Pons (tissue), 1 donor: ENCODE results near the gene PPIL4.
"Not testable (repeated sequence)": the region's sequence is repeated elsewhere in the genome, so short reads cannot be mapped to it uniquely, and the experiment has no call there.

Experiments used
- DNase-seq: peaks from one replicate; pipeline ENCODE4 v3.0.0-alpha.2; 2016; ENCODE audit warnings: low spot score

PPIL4 gene

GRCh38 chr6:149529650-149530049, 16.2 kb downstream of the PPIL4 start:
- DNase-seq, result no peak

- DNase-seq, result no peak
Measured at GRCh38 chr6:149515494-149515893, 30.3 kb downstream of the PPIL4 start.

GRCh38 chr6:149513915-149514314, 31.9 kb downstream of the PPIL4 start:
- DNase-seq, result peak; percentile 30

DNA sequence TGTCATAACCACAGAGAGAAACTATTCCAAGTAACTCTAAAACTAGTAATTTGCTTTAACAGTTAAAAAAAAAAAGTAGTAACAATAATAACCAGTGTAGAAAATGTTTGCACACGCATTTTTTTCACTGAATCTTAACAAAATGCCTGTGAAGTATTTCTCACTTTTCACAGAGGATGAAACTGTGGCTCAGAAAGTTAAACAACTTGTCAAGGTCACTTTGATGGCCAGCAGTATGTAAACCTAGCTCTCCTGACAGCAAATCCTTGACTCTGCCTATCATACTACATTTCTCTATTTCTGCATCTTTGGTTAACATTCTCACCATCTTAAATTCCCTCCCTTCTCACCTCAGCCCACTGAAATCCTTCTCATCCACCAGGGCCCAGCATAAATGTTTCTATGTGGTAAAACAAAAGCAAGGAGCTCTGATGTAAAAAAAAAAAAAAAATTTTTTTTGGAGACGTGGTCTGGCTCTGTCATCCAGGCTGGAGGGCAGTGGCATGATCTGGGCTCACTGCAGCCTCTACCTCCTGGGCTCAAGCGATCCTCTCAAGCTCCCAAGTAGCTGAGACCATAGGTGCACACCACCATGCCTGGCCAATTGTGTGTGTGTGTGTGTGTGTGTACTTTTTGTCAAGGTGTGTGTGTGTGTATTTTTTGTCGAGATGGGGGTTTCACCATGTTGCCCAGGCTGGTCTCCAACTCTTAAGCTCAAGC, 34.9 kb downstream of the PPIL4 start:
- no peak for DNase-seq

GRCh38 chr6:149508485-149508884, 37.4 kb downstream of the PPIL4 start:
- no peak for DNase-seq

- DNase-seq, result no peak
Measured at GRCh38 chr6:149503872-149504271, 42.0 kb downstream of the PPIL4 start.

DNA sequence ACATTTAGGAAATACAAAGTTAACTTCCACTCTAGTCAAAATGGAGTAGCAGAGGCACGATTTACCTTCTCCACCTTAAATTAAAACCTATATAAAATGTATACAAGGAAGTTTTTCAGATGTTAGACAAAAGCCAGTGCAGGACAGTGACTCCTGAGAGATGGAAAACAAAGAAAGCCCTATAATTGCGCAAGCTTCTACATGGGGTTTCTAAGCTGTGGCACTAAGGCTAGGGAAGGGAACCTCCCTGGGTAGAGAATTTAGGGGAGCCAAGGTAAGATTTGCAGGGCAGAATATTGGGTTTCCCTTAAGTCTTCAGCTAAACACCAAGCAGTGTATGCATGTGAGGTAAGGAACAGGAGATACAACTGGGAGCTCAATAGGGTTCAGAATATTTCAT, 42.6 kb downstream of the PPIL4 start:
- DNase-seq, result no peak

GRCh38 chr6:149501768-149502167, 44.1 kb downstream of the PPIL4 start:
- no peak for DNase-seq

- DNase-seq, result no peak
Measured at GRCh38 chr6:149501201-149501600, 44.6 kb downstream of the PPIL4 start.

- no peak for DNase-seq
Measured at GRCh38 chr6:149500096-149500495, 45.7 kb downstream of the PPIL4 start.

GRCh38 chr6:149499066-149499465, 46.8 kb downstream of the PPIL4 start:
- DNase-seq, result no peak

DNA sequence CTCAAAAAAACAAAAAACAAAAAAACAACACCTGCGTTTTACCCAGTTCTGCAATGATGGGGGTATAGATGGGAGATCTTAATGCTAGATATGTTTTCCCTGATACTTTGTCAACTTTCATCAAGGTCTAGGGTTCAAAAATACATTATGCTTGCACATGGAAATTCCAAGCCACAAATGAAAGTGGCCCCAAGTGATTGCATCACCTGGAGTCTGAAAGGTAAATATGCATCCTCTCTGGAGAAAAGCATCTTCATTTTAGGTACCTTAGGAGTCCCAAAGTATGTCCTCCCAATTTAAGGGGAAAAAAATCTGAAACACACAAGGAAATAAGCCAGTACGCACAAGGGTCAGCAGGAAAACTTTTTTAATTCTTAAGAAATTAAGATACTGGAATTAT, 48.5 kb downstream of the PPIL4 start:
- no peak for DNase-seq

GRCh38 chr6:149496597-149496996, 49.2 kb downstream of the PPIL4 start:
- not testable (repeated sequence) for DNase-seq

GRCh38 chr6:149495349-149496016, 50.4 kb downstream of the PPIL4 start:
- DNase-seq, result not testable (repeated sequence)

GRCh38 chr6:149494810-149495209, 51.0 kb downstream of the PPIL4 start:
- not testable (repeated sequence) for DNase-seq

GRCh38 chr6:149493761-149494320, 52.0 kb downstream of the PPIL4 start:
- no peak for DNase-seq

DNA sequence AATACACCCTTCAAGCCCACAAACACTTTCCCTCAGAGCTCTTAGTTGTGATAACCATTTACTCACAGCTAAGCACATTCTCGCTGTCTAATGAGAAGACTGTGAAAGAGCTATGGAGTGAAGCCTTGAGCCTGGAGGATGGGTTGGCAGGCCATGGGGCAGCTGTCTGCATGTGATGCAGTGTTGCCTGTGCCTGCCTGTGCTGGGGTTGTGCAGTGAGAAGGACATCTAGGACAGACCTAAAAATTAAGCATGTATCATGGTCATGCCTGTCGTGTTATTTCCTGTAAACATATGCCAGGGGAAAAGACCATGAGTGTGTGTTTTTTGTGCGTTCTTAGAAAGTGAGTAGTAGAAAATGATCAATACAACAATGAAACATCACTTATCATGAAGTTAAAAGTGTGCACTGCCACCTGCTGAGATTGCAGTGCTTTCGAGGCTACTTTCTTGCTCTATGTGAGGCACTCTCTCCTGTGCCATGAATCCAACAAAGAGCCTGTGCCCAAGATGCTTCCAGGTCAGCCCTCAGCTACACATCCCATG, 53.0 kb downstream of the PPIL4 start:
- no peak for DNase-seq

DNA sequence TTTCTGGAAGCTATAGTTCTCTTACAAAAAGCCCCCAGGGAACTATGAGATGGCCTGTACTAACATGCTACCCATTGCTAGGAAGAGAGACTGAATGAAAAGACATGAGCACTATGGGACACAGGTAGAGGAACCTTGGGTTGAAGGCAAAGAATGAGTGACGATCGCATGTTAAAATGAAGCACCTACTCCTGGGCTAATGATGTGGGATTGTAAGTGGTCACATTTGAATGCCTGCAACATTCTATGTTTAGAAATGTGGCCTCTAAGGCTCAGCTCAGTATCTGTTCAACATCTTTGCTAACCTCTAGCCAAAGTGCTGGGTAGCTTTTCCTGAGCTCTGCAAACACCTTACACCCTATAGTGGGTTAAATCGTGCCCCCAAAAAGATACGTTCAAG, 55.9 kb downstream of the PPIL4 start:
- no peak for DNase-seq

- DNase-seq, result no peak
Measured at GRCh38 chr6:149488815-149489214, 57.0 kb downstream of the PPIL4 start.

- DNase-seq, result no peak
Measured at GRCh38 chr6:149487316-149487715, 58.5 kb downstream of the PPIL4 start.

DNA sequence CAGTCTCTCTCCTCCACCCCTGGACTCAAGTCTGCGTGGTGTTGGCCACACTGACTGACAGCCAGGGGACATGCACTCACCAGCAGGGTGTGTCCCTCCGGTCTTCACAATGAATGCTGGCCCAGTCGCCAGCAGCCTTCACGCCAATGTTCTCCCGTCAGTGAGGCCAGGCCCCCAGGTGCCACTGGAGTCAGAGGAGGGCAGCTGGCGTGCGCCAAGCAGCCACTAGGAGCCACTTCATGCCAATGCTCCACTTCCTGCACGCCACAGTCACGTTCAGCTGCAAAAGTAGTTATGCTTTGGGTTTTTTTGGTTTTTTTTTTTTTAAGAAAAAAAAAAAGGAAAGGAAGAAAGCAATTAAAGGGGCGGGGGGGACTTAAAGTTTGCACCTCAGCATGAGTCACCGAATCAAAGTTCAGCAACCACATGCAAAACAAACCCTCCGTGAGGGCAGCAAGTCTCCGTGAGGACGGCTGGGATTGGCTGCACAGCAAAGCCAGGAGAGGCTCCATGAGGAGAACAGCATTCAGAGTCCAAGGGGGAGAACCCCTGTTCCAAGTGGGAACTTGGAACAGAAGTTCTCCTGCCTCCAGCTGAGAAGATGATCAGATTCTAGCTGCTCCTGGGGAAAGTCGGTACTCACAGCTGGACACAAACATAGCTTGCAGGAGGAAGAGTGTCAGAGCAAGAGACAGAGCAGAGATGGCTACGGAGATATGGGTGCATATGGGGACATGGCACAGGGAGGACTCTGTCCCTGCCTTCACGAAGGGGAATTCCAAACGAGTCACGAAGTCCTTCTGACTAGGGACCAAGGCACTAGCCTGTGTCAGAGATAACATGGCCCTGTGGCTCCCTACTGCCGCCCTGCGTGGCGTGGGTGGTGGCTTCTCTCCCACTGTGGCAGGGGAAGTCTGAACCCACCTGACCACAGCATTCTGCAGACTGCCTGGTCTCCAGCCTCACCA, 60.8 kb downstream of the PPIL4 start, which contains the start of gene ZC3H12D:
TSS of gene ZC3H12D (minus strand) at position 282 of the 968 bp plus-strand sequence. CDS start 10,471 bp downstream, outside the sequence.
- DNase-seq, result no peak
